Osteoblast (primary cell): Measurements from ENCODE around the gene RTEL1. TPM values are rescaled to one million over a fixed set of nuclear protein-coding genes. Genes with fewer than 3 reads are reported as not detected.

ENCODE experiments used
- DNase-seq: peaks from one replicate; pipeline ENCODE4 v3.0.0; 2011; ENCODE audit warnings: low spot score, mixed read lengths; ENCODE audit not compliant: insufficient read length; ENCODE audit errors: missing footprints
- H2AFZ ChIP-seq: 2 replicates; pipeline ENCODE4 v1.6.0; 2011; ENCODE audit warnings: mild to moderate bottlenecking, low read length
- H3K27ac ChIP-seq: 2 replicates; pipeline ENCODE4 v1.5.1; 2011; ENCODE audit warnings: mild to moderate bottlenecking, low read depth, low read length, moderate library complexity
- H3K27me3 ChIP-seq: 2 replicates; pipeline ENCODE4 v1.6.0; 2012; ENCODE audit warnings: mild to moderate bottlenecking, control low read depth, inconsistent platforms, low read length, moderate library complexity; ENCODE audit not compliant: insufficient read depth
- H3K36me3 ChIP-seq: 2 replicates; pipeline ENCODE4 v1.5.1; 2011; ENCODE audit warnings: mild to moderate bottlenecking, low read length, control low read depth, moderate library complexity; ENCODE audit not compliant: insufficient read depth
- H3K4me1 ChIP-seq: 2 replicates; pipeline ENCODE4 v1.5.1; 2011; ENCODE audit warnings: mild to moderate bottlenecking, low read length, control low read depth, moderate library complexity; ENCODE audit not compliant: insufficient read depth
- H3K4me2 ChIP-seq: 2 replicates; pipeline ENCODE4 v1.6.0; 2011; ENCODE audit warnings: mild to moderate bottlenecking, low read length; ENCODE audit not compliant: insufficient read depth
- H3K4me3 ChIP-seq: fragments of 200-600 bp; sonication (generic); 3 replicates; pipeline ENCODE4 v1.5.1; 2012; ENCODE audit warnings: mild to moderate bottlenecking, low read length, inconsistent platforms; ENCODE audit not compliant: insufficient read depth
- H3K79me2 ChIP-seq: 2 replicates; pipeline ENCODE4 v1.6.0; 2012; ENCODE audit warnings: mild to moderate bottlenecking, low read length, control low read depth, inconsistent platforms; ENCODE audit not compliant: insufficient read depth
- H3K9me3 ChIP-seq: 2 replicates; pipeline ENCODE4 v1.5.1; 2011; ENCODE audit warnings: low read depth, low read length, control low read depth
- H4K20me1 ChIP-seq: 2 replicates; pipeline ENCODE4 v1.6.0; 2012; ENCODE audit warnings: mild to moderate bottlenecking, low read length, control low read depth; ENCODE audit not compliant: insufficient read depth
- total RNA-seq: library from RNA; depleted of rRNA; stranded (reverse); fragments of >200 nt; gene quantifications from 2 replicates; pipeline ENCODE4 v1.2.3, GENCODE V29; 2012
- TF ChIP-seq, protein P1 (sequence below): IDR thresholded peaks from 2 replicates; pipeline ENCODE4 v1.5.1; 2011; ENCODE audit warnings: mild to moderate bottlenecking, low read depth, low read length, moderate library complexity; ENCODE audit errors: extremely low read depth

The RTEL1 gene
- total RNA-seq, 1 donor: 10.9 TPM

DNA sequence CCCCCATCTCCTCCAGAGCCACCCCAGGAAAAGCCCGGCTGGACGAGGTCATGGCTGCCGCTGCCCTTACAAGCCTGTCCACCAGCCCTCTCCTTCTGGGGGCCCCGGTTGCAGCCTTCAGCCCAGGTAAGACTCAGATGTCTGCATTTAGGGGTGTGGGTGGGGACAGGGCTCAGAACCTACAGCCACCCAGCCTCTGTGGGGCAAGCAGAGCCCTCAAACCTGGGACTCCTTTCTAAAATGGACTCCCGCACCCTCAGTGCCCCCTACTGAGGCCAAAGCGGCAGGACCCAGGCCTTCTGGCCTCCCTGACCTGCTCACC lies 83.2 kb downstream of the RTEL1 start:
- Histone ChIP-seq H3K27ac (no peak overlapping the region), H3K9me3 (no peaks in the 10 kb centered on the region), H3K4me2 (peak overlapping the region; percentile 89), H3K36me3 (peaks cover 22% of the 10 kb centered on the region), H3K4me1 (peaks cover 9% of the 10 kb centered on the region), H3K79me2 (peaks cover 4% of the 10 kb centered on the region), H4K20me1 (peaks cover 9% of the 10 kb centered on the region), H2AFZ (no peak overlapping the region), H3K4me3 (peak overlapping the region; percentile 77), H3K27me3 (no peaks in the 10 kb centered on the region)
- DNase-seq: no peak
- TF ChIP-seq, protein P1, sequence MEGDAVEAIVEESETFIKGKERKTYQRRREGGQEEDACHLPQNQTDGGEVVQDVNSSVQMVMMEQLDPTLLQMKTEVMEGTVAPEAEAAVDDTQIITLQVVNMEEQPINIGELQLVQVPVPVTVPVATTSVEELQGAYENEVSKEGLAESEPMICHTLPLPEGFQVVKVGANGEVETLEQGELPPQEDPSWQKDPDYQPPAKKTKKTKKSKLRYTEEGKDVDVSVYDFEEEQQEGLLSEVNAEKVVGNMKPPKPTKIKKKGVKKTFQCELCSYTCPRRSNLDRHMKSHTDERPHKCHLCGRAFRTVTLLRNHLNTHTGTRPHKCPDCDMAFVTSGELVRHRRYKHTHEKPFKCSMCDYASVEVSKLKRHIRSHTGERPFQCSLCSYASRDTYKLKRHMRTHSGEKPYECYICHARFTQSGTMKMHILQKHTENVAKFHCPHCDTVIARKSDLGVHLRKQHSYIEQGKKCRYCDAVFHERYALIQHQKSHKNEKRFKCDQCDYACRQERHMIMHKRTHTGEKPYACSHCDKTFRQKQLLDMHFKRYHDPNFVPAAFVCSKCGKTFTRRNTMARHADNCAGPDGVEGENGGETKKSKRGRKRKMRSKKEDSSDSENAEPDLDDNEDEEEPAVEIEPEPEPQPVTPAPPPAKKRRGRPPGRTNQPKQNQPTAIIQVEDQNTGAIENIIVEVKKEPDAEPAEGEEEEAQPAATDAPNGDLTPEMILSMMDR: no peak

DNA sequence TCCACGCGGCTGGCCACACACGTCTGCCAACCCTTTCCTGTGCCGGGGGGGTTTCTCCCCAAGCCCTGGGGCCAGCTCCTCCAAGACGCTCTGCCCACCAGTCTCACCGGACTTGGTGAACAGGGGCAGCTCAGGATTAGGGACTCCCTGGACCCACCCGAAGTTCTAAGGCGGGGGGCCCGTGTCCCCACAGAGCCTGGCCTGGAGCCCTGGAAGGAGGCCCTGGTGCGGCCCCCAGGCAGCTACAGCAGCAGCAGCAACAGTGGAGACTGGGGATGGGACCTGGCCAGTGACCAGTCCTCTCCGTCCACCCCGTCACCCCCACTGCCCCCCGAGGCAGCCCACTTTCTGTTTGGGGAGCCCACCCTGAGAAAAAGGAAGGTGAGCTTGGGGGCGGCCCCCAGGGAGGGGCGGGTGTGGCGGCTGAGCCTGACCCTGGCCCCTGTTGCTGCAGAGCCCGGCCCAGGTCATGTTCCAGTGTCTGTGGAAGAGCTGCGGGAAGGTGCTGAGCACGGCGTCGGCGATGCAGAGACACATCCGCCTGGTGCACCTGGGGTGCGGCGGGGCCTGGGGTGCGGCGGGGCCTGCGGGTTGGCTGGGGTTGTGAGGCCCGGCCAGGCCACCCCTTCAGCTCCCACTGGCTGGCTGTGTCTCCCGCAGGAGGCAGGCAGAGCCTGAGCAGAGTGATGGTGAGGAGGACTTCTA lies 83.7 kb downstream of the RTEL1 start:
- TF ChIP-seq, protein P1: no peak
- Histone ChIP-seq H3K36me3 (peaks cover 22% of the 10 kb centered on the region), H3K9me3 (no peaks in the 10 kb centered on the region), H2AFZ (no peak overlapping the region), H4K20me1 (peaks cover 8% of the 10 kb centered on the region), H3K27ac (no peak overlapping the region), H3K27me3 (no peaks in the 10 kb centered on the region), H3K4me2 (peak overlapping the region; percentile 89), H3K4me1 (peaks cover 9% of the 10 kb centered on the region), H3K4me3 (peak overlapping the region; percentile 77), H3K79me2 (peaks cover 4% of the 10 kb centered on the region)
- DNase-seq: peak; percentile 81

- TF ChIP-seq, protein P1: no peak
- Histone ChIP-seq H3K4me1 (peaks cover 9% of the 10 kb centered on the region), H3K9me3 (no peaks in the 10 kb centered on the region), H3K27ac (no peak overlapping the region), H3K4me2 (no peak overlapping the region), H3K36me3 (peaks cover 22% of the 10 kb centered on the region), H4K20me1 (peaks cover 8% of the 10 kb centered on the region), H2AFZ (no peak overlapping the region), H3K4me3 (no peak overlapping the region), H3K27me3 (no peaks in the 10 kb centered on the region), H3K79me2 (peaks cover 4% of the 10 kb centered on the region)
- DNase-seq: peak; percentile 88
Observed at GRCh38 chr20:63742381-63743024, 84.4 kb downstream of the RTEL1 start.

GRCh38 chr20:63743210-63743970 lies 85.3 kb downstream of the RTEL1 start:
- H3K4me1 ChIP-seq: peaks cover 9% of the 10 kb centered on the region
- peaks cover 8% of the 10 kb centered on the region for H4K20me1 ChIP-seq
- H3K9me3 ChIP-seq: no peaks in the 10 kb centered on the region
- TF ChIP-seq, protein P1: no peak
- H3K4me3 ChIP-seq: no peak overlapping the region
- peaks cover 22% of the 10 kb centered on the region for H3K36me3 ChIP-seq
- H3K27ac ChIP-seq: no peak overlapping the region
- H3K4me2 ChIP-seq: no peak overlapping the region
- H3K79me2 ChIP-seq: peaks cover 4% of the 10 kb centered on the region
- no peaks in the 10 kb centered on the region for H3K27me3 ChIP-seq
- no peak overlapping the region for H2AFZ ChIP-seq
- peak; percentile 74 for DNase-seq
